AG10803 (cell line): ENCODE data around the gene NRG2.

Experiments used
- DNase-seq: peaks from one replicate; pipeline ENCODE4 v3.0.0; 2010; ENCODE audit warnings: low read depth
- H3K4me3 ChIP-seq: 2 replicates; pipeline ENCODE4 v1.5.1; 2011; ENCODE audit warnings: mild to moderate bottlenecking, low read length, control low read depth
- CTCF ChIP-seq: conservative IDR thresholded peaks from 2 replicates; pipeline ENCODE4 v1.5.1; 2011; ENCODE audit warnings: mild to moderate bottlenecking, low read length, control low read depth, inconsistent platforms

Gene NRG2

GRCh38 chr5:139910901-139911300 is 132.2 kb downstream of the NRG2 start:
- no peak for DNase-seq
- no peak for TF ChIP-seq CTCF
- no peak overlapping the region for H3K4me3 ChIP-seq

DNA sequence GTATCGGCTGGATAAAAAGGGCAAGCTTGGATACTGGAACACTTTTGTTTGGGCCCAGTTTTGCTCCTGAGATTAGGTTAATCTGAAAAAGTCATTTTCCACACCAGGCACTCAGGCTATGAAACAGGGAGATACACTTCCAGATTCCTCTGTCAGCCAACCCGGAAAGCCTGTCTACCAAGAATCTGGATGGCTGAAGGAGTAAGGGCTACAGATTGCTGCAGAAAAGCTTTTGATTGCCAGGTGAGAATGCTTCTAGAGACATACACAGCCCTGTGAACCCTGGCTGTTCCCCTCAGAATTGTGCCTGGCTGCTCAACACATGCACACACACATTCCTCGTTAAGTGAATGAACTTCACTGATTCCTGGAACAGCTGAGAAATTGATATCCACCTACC is 133.1 kb downstream of the NRG2 start:
- DNase-seq = no peak
- TF ChIP-seq CTCF = no peak
- H3K4me3 ChIP-seq = no peak overlapping the region

DNA sequence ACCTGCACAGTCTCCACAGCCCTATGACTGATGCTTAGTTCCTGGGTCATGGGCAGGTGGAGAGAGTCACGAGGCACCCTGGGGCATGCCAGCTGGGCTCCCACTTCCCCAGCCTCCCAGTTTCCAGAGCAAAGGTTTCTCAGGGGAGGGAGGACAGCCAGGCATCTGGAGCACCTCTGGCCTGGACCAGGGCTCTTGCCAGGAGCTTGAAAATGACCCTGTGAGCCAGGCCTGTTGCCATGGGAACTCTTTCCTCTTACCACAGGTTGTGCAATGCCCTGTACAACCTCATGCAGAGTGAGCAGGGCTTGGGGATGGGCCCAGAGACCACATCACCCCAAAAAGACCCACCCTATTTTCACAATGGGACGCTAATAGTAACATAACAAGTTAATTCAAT is 134.3 kb downstream of the NRG2 start:
- TF ChIP-seq CTCF = no peak
- no peak overlapping the region for H3K4me3 ChIP-seq
- DNase-seq = peak; percentile 33

DNA sequence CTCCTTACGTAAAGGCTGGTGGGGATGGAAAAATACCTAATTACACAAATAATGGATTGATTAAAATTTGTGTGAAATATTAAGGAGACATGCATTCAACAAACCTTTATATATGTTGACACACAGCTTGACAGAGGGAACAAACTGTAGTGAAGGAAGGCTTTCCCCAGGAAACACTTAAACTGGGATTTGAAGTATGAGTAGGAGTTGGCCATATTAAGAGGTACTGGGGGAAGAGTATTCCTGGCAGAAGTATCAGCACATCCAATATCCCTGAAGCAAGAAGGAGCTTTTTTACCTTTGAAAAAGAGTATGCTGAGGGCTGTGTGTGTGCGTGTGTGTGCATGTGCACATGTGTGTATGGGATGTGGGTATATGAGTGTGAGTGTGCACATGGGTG is 136.4 kb downstream of the NRG2 start:
- DNase-seq = no peak
- no peak for TF ChIP-seq CTCF
- no peak overlapping the region for H3K4me3 ChIP-seq

GRCh38 chr5:139904816-139905661 is 138.1 kb downstream of the NRG2 start:
- no peak for DNase-seq

GRCh38 chr5:139904566-139904815 is 138.6 kb downstream of the NRG2 start:
- TF ChIP-seq CTCF = no peak
- no peak for DNase-seq
- H3K4me3 ChIP-seq = no peak overlapping the region

More at GRCh38 chr5:139904816-139905661, 138.1 kb downstream of the NRG2 start:
- no peak overlapping the region for H3K4me3 ChIP-seq
- TF ChIP-seq CTCF = no peak

DNA sequence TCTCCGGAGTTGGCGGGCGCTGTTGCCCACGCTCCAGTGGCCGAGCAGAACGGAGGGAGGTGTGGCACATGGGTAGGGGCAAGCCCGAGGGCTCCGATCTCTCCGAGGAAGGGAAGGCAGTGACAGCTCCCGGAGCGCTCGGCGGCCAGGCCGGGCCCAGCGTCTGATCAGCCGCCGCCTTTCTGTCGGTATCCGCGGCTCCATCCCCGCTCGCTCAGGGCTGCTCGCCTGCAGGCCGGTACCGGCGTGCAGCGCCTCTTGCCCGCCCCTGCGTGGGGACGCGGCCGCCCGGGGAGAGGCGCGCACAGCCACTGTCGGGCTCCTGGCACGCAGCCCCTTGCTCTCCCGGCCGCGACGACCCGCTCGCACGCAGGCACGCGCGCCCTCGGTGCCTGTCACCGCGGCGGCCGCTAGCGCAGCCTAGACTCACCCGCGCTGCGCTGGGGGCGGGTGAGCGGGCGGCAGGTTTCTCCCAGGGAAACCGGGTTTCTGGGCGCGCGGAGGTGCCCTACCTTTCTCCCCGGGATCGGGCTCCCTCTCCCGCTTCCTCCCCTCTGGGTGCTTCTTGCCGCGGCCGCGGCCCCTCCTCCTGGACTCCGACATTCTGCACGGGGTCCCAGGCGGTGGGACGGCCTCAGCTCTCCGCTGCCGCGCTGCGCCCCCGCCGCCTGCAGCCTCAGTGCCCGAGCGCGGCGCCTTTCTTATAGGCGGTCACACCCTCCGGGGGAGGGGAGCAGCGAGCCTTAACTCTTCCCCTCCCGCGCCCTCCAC is 139.1 kb downstream of the NRG2 start:
- H3K4me3 ChIP-seq = no peak overlapping the region
- TF ChIP-seq CTCF = no peak
- DNase-seq = no peak
